Fibroblast of upper back skin (primary cell): ENCODE data around the gene OR6C76.
"Not testable (repeated sequence)": the region's sequence is repeated elsewhere in the genome, so short reads cannot be mapped to it uniquely, and the experiment has no call there.

Source experiments
- DNase-seq: peaks from one replicate; pipeline ENCODE4 v3.0.0-alpha.2; 2013

OR6C76 gene

DNA sequence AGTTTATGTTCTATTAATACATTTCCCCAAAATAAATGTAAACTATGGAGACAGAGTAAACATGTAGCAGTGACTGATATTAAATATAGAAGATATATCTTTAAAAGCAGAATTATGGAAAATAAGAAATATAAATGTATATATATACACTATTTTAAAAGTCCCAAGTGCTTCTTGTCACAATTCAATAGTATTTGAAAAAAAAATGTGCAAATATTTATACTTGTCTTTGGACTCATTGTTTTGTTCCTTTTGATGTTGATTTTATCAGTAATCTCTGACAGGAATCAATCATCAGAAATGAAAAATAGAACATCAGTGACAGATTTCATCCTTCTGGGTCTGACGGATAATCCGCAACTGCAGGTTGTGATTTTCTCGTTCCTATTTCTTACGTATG is at the start of gene OR6C76:
TSS of gene OR6C76 (plus strand) at position 301 of the 400 bp plus-strand sequence. CDS start at position 301, 0 bp downstream.
- DNase-seq, result no peak

GRCh38 chr12:55385891-55386290 is 40.2 kb upstream of the OR6C76 start:
- no peak for DNase-seq

DNA sequence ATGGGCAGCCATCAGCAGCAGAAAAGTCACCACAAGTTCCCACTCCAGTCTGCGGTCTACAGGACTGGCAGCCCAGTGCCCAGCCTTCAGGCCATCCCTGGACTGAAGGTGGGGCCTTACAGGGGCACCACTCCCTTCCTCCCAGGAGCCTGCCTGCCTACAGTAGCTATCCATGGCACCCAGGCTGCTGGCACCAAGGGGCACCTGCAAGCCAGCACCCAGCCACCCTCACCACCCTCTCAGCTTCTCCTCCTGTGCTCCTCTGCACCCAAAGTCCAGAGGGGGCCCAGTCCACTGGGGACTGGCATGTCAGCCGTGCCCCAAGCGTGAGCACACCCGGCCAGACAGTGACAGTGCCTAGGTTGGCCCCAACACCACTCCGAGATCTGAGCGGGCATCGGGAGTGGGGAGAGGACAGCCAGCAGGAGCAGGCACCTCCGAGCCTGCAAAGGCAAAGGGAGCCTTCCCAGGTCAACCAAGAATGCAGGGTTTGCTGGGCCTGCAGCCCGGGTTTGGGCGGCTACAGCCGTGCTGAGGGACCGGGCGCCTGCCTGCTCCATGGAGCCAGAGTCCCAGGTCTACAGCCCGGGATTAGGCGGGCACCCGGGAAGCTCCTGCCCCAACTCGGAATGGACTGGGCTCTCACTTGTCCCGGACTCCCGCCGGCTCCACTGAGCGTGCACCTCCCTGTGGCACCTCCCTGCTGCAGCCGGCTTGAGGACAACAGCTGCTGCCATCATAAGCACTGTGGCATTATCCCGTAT is 33.8 kb upstream of the OR6C76 start:
- DNase-seq, result no peak

- no peak for DNase-seq
These were observed 29.7 kb upstream of the OR6C76 start for GRCh38 chr12:55396326-55396725.

DNA sequence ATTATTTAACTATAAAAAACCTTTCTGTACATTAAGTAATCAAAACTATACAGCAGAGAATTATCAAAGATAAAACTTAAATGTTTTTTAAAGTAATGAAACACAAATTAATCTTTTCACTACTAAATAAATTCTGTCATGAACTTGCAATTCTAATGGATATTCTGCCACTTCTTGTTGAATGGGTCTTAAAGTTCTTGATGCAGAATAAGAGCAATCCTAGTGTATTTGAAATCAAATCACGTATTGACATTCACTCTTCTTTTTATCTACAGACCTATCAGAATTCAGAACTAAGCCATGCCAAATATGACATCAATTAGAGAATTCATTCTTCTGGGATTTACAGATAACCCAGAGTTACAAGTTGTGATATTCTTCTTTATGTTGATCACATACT is 25.8 kb upstream of the OR6C76 start, which contains the start of gene OR6C65:
TSS of gene OR6C65 (plus strand) at position 301 of the 400 bp plus-strand sequence. CDS start at position 301, 0 bp downstream.
- DNase-seq, result no peak

GRCh38 chr12:55407866-55408265 is 18.2 kb upstream of the OR6C76 start:
- no peak for DNase-seq

GRCh38 chr12:55409133-55409532 is 16.9 kb upstream of the OR6C76 start:
- not testable (repeated sequence) for DNase-seq

GRCh38 chr12:55412138-55412537 is 13.9 kb upstream of the OR6C76 start:
- DNase-seq, result not testable (repeated sequence)

DNA sequence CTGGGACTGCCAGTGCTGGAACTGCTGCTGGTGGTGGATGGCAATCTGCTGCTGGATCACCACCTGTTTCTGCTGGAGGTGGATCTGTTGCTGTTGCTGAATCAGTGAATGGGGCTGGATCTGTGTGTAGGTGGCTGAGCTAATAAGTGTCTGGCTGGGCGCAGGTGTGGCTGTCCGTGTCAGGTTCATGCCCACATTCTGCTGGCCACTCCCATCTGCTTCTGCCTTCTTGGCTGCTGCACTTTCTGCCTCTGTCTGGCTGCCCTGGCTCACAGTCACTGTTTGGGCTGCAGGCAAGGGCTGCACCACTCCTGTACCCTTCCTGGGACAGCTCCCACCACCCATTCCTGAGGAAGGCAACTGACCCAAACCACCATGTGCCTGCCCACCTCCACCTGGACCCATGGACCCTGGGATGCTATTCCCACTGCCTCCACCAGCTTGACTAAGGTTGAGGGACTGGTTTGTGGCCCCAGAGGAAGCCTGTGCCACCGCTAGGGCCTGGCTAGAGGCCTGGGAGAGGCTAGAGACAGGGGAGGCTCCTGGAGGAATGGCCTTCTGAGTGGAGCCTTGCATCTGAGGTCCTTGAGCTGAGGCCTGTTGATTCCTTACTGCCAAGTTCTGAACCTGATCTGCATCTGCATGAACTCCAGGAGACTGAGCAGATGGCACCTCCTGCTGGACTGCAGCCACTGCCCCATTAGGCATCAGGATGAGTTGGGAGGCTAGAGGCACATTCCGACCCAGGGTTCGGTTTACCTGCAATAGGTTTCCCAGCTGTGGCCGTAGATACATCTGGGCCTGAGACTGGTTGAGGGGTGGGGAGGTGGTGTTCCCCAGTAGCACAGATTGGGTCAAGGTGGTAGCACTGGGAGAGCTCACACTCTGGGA is 12.3 kb upstream of the OR6C76 start:
- not testable (repeated sequence) for DNase-seq

GRCh38 chr12:55414396-55414823 is 11.6 kb upstream of the OR6C76 start:
- not testable (repeated sequence) for DNase-seq

GRCh38 chr12:55414889-55415288 is 11.2 kb upstream of the OR6C76 start:
- not testable (repeated sequence) for DNase-seq

DNA sequence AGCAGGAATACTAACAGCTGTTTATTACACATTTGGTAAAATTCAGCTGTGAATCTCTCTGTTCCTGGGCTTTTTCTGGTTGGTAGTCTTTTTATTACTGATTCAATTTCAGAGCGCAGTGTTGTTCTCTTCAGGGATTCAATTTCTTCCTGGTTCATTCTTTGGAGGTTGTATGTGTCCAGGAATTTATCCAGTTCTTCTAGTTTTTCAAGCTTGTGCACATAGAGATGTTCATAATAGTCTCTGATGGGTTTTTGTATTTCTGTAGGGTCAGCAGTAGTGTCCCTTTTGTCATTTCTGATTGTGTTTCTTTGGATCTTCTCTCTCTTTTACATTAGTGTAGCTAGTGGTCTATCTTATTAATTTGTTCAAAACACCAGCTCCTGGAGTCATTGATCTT is 9.1 kb upstream of the OR6C76 start:
- DNase-seq, result no peak

DNA sequence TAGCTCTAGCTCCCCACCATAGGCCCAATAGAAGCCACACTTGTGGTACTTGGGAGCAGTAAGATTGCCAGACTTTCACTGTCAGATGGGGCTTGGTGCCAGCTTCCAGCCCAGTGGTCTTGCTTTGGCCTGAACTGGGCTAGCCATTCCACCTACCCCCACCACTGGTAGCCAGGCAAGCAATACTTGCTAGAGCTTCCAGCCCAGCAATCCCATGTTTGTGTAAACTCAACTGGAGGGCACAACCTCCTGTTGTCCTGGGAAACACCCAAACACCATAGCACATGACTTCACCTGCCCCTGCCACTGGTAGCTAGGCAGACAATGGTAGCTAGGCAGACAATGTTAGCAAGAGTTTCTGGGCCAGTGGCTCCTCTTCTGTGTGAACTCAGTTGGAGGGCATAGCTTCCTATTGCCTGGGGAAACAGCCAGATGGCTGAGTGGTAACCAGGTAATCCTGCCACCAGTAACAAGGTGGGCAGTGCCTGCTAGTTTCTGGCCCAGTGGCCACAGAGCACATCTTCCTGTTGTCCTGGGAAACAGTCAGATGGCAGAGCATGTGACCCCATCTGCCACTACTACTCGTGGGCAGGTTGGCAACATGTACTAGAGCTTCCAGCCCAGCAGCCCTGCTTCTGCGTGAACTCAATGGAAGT is 5.6 kb upstream of the OR6C76 start:
- no peak for DNase-seq

DNA sequence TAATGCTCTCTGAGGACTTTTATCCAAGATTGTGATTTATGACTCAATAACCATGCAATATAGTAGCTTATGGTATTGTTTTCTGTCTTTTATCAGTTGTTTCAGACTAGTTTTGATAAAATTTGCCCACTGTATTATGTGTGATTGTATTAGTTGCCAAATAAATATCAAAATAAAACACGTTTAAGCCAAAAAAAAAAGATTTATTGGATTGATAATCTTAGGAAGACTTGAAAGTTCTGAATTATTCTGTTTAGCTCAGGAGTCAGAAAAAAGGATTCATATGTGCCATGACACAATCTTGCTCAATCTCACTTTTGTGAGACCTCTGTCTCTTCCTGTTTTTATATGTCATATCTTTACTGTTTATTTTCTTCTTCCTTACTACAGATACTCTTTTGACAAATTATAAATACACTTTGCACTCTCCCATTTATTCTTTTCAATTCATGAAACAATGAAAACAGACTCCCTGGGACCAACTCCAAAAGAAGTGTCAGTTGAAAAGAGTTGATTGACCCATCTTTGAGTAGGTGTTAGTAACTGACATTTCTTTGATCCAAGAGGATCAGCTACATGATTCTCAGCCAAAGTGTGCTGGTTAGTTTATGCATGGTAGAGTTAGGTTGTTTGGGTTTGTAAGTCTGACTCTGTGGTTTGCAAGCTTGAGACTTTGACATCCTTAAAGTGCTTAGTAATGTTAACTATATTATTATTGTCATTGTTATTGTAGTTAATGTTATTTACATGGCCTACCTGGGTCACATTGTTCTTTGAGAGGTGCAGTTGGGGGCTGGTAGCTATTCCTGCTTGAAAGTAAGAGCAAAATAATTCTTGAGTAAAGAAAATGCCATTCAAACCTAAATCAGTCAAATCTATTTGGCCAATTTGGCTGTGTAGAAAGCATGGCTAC is 2.5 kb downstream of the OR6C76 start:
- no peak for DNase-seq

DNA sequence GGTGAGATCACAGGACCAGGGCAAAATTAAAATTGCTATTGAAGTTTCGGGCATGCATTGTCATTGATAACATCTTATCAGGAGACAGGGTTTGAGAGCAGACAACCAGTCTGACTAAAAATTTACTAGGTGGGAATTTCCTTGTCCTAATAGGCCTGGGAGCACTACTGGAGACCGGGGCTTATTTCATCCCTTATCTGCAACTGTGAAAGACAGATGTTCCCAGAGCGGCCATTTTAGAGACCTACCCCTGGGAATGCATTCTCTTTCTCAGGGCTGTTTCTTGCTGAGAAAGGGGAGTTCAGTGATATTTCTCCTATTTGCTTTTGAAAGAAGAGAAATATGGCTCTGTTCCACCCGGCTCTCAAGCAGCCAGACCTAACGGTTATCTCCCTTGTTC is 15.2 kb downstream of the OR6C76 start:
- DNase-seq, result not testable (repeated sequence)

DNA sequence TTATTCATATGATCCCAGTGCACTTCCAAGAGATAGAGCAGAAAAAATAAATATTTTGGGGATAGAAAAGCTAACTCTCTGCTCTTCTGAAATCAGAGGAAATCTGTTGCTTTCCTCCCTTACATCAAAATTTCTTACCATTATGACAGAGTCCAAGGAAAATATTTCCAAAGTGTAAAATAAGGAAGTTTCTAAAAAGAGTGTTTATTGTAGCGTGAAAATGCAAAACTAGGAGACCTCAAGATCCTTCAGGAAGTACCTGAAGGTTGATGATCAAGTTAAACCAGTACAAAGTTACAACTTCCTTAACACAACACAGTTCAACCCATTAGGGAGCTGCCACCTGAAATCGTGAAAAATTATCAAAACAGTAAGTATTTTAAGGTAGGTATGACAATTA is 17.7 kb downstream of the OR6C76 start, which contains the start of gene OR6C2:
TSS of gene OR6C2 (plus strand) at position 301 of the 400 bp plus-strand sequence. CDS start 8,138 bp downstream, outside the sequence.
- no peak for DNase-seq

DNA sequence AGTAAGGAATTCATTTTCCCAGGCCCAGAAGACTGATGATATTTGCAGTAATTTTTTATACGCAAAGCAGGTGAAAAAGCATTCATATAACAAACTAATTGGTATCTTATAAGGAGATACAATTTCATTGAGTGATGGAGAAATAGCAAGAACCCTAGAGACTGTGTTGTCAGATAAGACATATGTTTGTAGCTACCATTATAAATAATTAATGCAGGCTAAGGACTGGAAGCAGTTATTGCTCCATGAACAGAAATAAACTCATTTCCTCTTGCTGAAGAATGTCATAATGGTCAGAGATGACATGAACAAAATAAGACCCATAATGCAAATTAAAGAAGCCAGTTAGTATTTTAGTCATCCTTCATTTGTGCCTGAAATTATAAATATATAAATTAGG is 19.3 kb downstream of the OR6C76 start:
- DNase-seq, result no peak

GRCh38 chr12:55446326-55446725 is 20.3 kb downstream of the OR6C76 start:
- DNase-seq, result no peak

GRCh38 chr12:55448825-55449224 is 22.8 kb downstream of the OR6C76 start:
- DNase-seq, result no peak

DNA sequence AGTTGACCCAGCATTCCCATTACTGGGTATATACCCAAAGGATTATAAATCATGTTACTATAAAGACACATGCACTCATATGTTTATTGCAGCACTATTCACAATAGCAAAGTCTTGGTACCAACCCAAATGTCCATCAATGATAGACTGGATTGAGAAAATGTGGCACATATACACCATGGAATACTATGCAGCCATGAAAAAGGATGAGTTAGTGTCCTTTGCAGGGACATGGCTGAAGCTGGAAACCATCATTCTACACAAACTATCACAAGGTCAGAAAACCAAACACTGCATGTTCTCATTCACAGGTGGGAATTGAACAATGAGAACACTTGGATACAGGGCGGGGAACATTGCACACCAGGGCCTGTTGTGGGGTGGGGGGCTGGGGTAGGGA is 38.9 kb downstream of the OR6C76 start:
- DNase-seq, result not testable (repeated sequence)

- no peak for DNase-seq
These were observed 41.8 kb downstream of the OR6C76 start for GRCh38 chr12:55467836-55468235.

- no peak for DNase-seq
These were observed 43.2 kb downstream of the OR6C76 start for GRCh38 chr12:55469291-55469690.
